GM15510 (cell line): ENCODE results near the gene LYRM7.

ENCODE experiments used
- POLR2A ChIP-seq: IDR thresholded peaks from 3 replicates; pipeline ENCODE4 v1.6.1; 2011; ENCODE audit warnings: borderline replicate concordance; ENCODE audit not compliant: insufficient read length; ENCODE audit errors: extremely low read depth

LYRM7 gene

DNA sequence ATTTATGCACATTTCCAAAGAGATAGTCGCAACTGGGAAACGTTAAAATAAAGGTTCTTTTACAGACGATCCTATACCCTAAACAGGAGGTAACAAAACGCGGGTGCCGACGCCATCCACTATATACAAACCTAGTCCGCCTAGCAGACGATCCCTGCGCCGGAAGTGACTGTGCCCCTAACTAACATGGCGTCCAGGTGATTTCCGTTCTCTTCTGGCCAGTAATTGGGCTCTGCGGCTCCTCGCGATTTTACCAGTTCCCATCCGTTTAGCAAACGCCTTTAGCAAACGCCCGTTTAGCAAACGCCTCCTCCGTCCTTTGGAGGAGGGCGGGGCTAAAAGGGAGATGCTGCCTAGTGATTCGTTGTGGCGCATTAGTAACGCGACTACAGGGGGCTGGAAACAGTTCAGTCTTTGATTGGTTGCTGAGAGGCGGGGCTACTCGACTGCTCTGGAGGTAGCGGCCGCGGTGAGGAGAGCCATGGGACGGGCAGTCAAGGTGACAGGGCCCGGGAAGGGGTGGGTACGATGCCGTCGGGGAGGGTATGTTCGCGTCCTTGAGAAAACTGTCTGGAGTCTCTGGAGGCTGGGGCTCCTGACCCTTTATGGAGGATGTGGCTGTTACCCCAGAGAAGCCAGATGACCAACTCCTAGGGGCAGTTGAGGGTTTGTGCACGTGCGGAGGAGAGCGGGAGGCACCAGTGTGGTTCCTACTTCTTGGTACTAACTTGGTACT lies at the start of gene LYRM7:
Gene LYRM7, plus strand, starts transcription at position 405 of the 736 bp plus-strand sequence. Its CDS starts 77 bp downstream, at position 482.
- TF ChIP-seq POLR2A: peak; percentile 80

DNA sequence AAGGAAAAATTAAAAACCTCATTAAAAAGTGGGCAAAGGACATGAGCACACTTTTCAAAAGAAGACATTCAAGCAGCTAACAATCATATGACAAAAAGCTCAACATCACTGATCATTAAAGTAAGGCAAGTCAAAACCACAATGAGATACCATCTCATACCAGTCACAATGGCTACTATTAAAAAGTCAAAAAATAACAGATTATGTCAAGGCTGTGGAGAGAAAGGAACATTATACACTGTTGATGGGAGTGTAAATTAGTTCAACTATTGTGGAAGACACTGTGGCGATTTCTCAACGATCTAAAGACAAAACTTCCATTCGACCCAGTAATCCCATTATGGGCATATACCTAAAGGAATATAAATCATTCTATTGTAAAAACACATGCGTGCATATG lies 41.4 kb upstream of the LYRM7 start:
- no peak for TF ChIP-seq POLR2A

DNA sequence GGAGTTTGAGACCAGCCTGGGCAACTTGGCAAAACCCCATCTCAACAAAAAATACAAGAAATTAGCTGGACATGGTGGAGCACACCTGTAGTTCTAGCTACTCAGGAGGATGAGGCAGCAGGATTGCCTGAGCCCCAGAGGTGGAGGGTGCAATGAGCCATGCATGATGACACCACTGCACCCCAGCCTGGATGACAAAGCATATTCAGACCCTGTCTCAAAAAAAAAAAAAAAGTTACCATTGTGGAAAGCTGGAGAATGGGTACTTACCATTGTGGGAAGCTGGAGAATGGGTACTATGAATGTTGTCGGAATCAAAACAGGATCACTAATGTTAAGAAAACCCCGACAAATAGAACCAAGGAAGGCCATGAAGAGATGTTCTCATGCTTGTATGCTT lies 31.4 kb upstream of the LYRM7 start:
- no peak for TF ChIP-seq POLR2A

DNA sequence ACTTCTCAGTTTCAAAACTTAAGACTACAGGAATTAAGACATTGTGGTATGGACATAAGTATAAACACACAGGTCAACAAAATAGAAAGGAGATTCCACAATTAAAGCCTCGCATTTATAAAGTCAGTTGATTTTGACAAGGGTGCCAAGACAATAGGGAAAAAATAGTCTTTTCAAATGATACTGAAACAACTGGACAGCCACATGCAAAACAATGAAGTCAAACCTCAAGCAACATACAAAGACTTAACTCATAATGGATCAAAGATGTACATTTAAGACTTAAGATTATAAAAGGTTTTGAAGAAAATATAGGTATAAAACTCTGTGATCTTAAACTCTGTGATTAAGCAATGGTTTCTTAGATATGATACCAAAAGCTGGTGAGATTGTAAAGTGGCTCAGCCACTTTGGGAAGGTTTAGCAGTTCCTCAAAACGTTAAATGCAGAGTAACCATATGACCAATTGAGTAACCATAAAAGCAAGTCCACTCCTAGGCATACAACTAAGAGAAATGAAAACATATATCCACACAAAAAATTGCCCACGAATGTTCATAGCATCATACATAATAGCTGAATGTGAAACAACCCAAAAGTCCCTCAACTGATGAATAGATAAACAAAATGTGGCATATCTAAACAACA lies 27.6 kb upstream of the LYRM7 start:
- no peak for TF ChIP-seq POLR2A

DNA sequence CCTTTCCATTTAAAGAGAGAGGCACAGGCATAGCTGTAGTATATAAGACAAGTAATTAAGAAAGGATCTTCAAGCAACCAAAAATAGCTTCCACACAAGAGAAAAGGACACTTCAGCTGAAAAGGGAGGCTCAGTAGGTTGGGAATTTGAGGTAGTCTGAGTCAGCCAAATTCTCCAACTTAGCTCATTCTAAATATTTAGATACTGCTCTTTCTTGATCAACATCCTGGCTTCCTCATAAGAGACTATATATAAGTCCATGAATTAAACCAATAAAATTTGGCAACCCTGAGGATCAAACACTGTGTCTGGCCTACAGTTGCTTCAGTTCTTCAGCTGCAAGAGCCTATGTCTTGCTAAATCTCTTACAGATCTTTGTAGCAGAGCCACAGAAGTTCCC lies 23.5 kb upstream of the LYRM7 start:
- no peak for TF ChIP-seq POLR2A

DNA sequence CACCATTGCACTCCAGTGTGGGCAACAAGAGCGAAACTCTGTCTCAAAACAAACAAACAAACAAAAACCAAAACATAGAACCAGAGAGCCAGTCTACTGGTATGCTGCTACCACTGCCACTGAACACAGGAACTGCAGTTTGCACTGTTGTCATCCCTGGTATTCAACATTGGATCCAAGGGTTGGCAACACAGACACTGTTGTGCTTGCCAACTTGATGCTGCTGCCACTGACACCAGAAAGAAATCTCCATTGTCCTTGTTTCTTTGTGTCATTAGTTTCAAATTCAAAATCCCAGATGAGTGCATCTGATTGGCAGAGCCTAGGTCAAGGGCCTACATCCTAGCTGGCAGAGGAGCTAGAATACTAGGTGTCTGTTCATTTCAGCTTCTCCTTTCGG lies 21.9 kb upstream of the LYRM7 start:
- no peak for TF ChIP-seq POLR2A

DNA sequence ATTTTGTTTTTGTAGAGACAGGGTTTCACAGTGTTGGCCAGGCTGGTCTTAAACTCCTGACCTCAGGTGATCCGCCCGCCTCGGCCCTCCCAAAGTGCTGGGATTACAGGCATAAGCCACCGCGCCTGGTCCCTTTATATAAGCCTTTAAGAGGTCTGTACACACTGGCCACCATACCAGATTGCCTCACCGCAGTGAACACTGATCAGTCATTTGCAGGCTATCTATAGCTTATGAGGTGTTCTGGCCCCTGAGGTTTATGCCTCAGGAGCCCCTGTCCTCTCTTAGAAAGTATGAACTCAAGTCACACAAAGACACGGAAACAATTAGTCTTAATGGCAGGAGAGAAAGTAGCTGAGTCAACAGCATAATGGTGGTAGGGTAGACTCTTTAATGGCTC lies 20.3 kb upstream of the LYRM7 start:
- TF ChIP-seq POLR2A: no peak

DNA sequence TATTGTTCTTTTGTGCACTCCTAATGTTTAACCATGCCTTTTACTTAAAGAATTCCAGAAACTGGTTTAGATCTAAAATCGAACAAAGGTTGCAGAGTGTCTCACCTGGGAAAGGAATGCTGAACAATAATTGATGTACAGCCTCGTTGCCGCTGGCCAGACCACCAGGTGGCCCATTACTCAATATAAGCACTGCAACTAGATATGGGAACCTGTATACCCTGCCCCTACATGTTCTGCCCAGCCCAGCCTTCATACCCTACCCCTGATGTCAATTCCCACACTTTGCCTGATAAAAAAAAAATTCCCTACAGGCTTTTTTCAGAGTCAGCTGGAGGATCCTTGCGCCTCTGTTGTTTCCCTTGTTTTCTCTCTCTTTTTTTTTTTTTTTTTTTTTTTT lies 19.5 kb upstream of the LYRM7 start:
- no peak for TF ChIP-seq POLR2A

DNA sequence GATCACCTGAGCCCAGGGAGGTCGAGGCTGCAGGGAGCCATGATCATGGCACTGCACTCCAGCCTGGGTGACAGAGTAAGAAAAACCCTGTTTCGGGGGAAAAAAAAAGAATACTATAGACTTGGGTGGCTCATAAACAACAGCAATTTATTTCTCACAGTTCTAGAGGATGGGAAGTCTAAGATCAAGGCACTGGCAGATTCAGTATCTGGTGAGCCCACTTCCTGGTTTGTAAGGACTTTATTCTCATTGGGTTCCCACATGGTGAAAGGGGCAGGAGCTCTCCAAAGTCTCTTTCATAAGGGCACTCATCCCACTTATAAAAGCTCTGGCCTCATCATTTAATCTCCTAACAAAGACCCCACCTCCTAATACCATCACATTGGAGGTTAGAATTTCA lies 14.4 kb upstream of the LYRM7 start:
- no peak for TF ChIP-seq POLR2A

DNA sequence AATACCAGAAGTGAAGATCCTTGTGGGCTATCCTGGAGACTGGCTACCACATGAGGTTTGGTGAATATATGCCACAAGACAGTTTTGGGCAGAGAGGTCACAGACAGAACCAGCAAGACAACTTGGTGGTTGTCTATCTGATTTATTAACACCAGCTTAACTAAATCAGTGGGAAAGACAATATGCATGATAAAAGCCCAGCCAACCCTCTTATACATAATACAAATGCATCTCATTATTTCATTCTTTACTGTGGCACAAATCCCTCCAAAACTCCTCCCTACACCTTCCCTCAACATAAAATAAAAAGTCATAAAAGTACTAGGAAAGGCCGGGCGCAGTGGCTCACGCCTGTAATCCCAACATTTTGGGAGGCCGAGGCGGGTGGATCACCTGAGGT lies 13.8 kb upstream of the LYRM7 start:
- no peak for TF ChIP-seq POLR2A

DNA sequence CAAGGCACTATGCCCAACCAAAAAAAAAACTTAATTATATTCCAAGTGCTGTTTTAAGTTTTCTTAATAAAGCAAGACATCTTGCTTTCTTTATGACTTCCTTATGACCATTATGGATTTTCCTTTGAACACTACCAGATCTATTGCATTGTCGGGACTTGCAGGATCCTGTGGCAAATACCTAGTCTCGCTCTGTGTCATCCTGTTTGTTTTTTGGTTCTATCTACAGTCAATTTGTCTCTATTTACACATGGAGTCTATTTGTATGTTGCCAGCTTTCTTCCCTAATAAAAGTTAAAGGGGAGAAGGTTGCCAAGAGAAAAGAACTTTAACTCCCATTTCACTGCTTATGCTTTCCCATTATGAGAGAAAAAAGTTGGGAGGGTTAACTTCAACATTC lies 10.6 kb upstream of the LYRM7 start:
- TF ChIP-seq POLR2A: no peak

DNA sequence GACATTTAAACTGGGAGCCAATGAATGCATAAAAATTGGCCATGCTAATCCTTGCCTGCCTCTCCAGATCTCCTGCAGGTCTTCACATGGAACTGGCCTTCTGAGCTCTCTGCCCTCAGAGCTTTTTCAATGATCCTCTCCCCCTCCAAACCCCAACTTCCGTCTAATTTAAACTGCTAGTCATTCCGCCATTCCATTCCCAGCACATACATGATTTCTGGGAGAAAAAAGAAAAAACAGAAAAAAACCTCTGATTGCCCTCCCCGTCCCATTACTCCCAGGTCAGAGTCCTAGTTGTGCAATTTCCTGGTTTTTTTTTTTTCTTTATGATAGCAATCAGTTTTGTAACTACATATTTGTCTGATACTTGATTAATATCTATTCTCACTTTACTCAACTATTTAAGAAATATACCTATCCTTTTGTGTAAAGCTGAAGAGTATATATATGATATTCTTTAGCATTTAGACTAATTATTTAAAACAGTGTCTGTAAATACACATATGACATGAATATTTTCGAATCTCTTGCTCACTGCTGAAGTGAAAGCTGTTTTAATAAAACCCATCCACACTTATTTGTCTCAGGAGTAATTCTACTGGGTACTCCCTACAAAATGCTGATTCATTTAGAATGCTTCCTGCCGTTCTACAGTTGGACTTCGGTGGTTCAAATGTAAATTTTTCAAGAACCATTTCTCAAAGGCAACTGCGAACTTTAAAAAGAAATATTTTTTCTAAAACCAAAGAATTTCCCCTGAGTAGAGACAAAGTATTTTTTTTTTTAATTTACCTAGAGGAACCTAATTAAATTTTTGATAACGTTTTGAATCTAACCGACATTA lies 7.2 kb upstream of the LYRM7 start:
- TF ChIP-seq POLR2A: no peak

DNA sequence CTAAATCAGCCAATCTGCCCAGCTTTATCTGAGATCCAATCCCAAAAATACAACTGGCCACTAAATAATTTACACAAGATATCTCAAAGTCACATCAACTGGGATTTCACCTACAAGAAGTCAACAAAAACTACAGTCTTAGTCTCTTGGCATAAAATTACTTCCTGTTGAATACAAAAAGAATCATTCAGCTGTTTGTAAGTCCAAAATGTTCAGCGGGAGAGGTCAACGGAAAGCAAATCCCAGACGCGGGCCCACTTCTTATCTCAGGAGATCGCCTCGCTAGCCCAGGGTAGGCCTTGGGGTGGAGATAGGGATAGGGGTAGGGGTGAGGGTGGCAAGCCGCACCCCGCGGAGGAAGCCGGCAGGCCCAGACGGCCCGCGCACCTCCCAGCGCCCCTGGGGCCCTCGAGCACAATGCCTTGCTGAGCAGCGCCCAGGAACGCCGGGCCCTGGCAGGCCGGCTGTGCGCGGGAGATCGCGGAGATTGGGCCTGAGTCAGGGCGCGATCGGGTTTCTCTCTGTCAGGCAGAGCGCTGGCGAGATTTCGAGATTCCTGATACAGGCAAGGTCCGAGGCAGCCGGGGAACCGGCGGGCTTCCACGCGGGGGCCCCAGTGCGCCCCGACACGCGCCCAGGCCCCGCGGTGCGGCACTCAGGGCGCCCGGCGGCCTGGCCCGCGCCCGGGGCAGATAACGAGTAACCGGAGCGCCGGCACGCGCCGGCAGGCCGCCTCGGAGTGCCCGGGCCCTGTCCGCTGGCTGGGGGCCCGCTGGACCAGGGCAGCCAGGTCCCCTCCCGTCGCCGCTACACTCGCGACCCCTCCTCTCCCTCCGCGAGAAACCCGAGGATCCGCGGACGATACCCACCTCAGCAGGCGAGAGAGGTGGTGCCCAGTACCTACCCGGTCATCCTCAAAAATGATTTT lies 6.3 kb upstream of the LYRM7 start:
- peak; percentile 30 for TF ChIP-seq POLR2A

DNA sequence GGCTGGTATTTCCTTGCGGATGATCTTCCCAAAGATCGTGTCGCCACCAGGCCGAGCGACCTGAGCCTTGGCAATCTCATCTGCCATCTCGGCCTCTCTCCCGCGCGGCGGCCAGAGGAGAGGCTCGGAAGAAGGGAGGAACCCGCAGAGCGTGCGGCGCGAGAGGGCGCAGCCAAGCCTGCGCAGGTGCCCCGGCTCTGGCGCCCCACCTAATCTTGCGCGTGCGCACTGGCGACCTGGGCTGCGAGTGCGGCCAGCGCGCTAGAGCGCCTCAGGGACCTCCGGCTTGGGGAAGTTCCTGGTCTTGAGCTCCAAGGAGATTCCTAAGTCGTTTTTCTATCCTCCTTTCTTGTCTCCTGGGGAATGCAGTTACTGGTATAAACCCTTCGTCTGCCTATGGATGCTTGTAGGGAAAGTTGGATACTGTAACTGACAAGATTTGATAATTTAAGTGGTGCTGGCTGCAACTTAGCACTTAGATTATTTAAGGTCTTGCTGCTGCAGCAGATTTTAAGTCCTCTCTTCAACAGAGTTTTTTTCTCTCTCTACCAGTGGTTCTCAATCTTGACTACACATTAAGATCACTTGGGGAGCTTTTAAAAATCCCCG lies 5.5 kb upstream of the LYRM7 start, which contains the start of gene HINT1:
Gene HINT1, minus strand, starts transcription at position 138 of the 609 bp plus-strand sequence. Its CDS starts 51 bp downstream, at position 87.
- peak; percentile 90 for TF ChIP-seq POLR2A
